Stimulated activated CD4-positive, alpha-beta T cell treated with anti-CD3 and anti-CD28 coated beads, Interleukin-1b, Interleukin-23, amount 100 ng/mL, for 48 hours (primary cell): Measurements from ENCODE around the gene REPS2.
A peak's percentile ranks its signal among the peaks of the same experiment; 100 is the strongest.

Experiments
- DNase-seq: peaks from one replicate; pipeline ENCODE4 v3.0.0-alpha.2; 2020

REPS2 gene

DNA sequence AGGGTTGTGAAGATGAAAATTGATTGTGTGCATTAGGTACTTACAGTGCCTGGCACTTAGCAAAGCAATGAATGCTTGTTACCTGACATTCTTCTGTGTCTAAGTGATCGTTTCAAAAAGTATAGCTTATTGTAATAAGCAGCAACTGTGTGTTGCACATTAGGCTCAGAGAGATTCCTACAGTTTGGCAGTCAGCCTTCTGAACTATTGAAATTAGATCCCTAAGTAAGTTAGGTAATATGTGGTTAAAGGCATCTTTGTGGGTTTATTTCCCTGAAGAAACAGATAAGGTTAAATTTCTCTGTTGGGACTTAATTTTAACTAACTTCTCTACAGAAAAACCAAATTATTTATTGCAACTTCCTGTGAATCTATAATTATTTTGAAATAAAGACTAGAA is 93.4 kb downstream of the REPS2 start:
- DNase-seq: no peak

DNA sequence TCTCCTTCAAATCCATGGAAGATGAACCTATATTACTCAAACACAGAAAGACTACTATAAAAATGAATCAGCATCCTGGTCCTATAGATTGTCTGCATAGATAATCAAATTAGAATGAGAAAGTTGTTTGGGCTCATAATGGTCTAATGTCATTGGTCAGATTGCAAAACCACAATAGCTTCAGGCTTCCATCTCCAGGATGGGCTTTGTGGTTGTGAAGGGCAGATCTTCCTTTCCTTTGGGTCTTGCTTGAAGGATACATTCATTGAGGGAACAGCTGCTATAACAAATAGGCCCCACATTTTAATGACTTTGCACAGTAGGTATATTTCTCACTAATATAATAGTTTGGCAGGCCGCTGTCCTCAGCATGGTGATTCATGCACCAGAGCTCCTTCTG is 94.3 kb downstream of the REPS2 start:
- DNase-seq: no peak

DNA sequence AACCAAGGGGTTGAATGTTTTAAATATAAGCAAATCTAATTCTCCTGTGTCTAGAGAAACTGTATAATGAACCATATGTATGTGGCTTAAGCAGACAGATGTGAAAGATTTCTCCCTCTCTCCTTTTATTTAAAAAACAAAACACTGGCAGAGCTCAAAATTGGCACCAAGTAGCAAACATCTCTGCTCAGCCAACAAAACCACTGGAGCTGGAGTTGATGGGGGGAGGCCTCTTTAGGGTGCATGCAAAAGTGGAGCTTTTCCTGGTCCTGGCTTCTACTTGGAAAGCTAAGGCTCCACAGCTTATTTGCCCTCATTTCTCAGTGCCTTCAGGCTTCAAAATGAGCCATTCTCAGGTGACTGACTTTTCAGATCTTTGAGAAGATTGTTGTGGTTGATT is 95.6 kb downstream of the REPS2 start:
- no peak for DNase-seq

DNA sequence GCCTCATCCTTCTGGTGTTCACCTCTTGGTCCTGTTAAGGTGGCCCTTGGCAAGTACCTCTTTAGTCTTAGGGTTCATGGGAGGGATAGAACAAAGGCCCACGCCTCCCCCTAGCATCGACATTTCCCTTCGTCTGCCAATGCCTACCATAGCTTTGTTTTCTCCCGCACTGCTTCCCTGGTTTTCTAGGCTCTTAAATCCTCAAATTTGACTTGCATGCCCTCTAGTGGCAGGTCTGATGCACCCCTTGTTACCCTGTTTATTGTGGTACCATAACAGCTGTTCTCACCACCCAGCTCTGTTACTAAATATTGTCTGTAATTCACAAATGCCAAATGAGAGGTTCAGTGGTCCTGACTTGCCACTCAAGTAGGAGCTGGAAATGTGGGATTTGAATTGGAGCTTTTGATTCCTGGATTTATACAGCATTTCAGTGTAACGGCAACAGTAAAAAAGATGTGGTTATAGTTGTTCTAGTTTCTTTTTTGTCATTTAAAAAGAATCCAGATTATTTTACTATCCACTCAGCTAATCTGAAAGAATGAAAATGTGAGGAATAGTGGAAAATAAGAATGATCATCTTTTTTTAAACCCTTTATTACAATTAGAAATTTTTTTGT is 100.1 kb downstream of the REPS2 start:
- DNase-seq: peak; percentile 25

DNA sequence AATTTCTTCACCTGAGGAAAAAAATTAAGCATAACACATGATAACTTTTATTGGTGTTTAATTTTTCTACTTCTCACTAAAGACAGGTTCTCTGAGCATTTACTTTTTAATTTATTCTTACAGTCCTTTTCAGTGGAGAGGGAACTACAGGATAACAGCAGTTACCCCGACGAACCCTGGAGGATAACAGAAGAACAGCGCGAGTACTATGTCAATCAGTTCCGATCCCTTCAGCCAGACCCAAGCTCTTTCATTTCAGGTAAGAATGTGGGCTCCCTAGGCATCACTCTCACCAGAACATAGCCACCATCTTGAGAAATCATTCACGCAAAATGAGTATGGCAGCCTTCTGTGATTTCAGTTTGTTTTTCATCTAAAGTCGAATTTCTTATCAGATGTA is 100.8 kb downstream of the REPS2 start:
- DNase-seq: no peak

DNA sequence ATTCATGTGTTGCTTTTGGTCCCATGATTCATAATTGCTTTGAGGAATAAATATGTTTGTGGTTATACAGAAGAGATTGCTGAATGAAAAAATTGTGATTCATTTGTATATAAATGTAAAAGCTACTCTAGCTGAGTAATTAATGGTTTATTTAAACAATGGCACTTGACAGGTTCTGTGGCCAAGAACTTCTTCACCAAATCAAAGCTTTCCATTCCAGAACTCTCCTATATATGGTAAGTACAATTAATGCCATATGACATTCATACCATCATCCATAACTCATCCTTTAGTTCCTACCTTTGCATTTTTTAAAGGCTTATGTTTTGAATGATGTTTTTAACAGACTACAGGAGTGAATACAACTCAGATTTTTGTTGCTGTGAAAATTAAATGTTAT is 105.8 kb downstream of the REPS2 start:
- no peak for DNase-seq

DNA sequence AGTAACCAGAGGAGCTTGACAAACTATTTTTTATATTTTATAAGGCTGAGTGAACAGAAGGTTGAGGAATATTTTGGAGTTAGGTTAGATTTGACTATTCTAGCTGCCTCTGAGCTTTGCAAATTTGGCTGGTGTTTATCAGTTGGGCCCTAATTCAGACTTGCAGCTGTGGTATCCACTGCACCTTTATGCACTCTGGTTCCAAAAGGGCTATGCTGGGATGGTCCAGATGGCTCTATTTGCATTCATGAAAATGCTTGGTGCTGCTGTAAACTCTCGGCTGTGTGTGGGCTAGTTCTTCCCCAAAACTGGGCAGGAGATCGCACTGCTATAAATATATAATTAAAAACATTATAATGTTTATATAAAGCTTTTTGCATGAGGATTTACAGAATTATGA is 106.3 kb downstream of the REPS2 start:
- DNase-seq: no peak

DNA sequence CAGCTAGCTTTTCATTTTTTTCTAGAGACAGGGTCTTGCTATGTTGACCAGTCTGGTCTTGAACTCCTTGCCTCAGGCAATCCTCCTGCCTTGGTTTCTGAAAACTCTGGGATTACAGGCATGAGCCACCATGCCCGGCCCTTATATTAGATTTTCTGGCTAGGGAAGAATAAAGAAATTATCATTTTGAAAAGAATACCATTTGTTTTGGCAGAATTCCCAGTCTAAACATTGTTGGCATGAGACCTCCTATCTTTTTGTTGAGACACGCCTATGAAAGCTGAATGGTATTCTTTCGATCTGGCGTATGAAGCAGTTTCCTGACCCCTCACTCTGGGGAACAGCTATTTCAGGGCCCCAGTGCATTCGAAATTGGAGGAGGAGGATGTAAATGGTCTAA is 107.0 kb downstream of the REPS2 start:
- DNase-seq: no peak

DNA sequence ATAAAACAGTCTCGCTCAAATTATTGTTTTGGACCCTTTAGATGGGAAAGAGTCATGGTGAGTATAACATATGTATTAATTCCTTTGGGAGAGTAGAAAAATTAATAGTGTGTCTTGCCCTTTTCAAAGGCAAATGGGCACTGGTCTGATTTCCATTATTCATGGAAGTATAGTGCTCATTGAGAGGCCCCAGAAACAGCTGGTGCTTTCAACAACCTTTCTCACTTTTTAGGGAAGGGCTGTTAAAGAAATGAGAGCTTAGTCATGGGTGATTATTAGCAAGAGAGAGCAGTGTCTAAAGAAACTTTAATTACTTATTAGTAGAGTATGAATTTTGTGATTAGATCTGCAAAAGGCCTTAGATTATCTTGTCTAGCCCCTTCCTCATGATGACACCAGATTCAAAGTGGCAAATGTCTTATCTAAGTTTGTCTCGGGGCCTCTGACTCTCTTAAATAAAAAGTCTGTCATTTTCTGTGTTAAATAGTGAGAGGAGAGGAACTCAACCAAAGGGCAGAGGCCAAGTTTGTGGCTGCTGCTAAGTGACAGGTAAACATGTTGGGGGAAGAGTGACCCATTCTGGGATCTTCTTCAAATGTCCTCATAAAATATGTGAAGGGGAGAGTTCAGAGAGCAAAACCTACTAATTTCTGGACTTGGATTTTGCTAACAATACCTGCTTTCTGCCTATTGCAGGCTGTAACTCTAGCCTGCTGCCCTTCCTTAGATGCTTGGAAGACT is 110.6 kb downstream of the REPS2 start:
- no peak for DNase-seq

DNA sequence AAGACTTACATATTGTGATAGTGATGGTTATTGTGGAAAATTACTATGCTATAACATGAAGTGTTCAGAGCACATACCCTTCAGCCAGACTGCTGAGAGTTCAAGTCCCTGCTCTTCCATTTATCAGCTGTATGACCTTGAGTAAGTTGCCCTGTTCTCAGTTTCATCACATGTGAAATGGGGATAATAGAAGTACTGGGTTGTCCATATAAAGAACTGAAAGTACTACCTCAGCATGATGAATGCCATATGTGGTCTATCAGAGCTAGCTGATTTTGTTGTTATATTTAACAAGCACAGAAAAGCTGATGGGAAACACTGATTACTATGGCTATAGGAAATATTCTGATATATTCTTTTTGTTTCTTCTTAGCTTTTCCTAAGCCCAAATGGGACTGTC is 115.6 kb downstream of the REPS2 start:
- no peak for DNase-seq

DNA sequence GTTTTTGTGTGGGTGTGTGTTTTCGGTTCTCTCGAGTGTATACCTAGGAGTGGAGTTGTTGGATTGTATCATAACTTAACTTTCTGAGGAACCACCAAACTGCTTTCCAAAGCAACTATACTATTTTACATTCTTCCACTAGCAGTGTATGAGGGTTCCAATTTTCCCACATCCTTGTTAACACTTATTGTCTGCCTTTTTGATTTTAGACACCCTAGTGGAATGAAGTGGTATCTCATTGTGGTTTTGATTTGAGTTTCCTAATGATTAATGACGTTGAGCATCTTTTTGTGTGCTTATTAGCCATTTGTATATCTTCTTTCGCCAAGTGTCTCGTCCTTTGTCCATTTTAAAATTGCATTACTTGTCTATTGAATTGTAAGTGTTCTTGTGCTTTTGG is 118.6 kb downstream of the REPS2 start:
- DNase-seq: no peak

DNA sequence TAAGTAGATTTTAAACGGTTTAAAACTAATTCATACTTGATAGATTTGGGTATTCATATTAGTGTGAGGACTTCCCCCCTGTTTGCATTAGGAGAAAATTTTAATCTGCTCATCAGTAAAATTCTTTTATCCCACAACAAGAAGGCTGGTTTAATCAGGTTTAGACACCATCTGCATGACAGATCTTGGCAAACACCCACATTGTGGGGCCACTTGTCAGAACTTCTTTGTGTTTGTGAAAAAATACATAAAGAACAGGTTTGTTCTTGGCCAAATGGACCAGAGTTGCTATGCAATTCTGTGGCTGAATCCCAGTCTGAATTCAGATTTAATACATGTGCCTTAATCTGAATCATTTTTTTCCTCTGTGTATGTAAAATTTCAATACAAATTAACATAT is 121.1 kb downstream of the REPS2 start:
- DNase-seq: no peak

DNA sequence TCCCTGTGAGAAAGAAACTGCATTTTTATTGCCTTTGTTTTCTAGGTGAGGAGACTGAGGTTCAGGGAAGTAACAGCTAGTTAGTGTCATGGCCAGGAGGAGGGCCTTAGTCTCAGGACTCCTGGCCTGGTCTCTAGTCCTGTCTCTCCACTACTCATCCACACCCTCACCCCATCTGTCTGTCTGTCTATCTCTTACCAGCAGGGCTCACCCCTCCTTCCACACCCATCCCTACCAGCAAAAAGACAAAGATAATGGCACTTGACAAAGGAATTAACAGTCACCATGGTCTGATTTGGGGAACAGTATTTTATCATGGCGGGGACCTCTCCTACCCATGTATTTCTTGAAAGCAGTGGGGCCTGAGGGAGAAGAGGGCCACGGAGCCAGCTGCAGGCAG is 125.8 kb downstream of the REPS2 start:
- no peak for DNase-seq

DNA sequence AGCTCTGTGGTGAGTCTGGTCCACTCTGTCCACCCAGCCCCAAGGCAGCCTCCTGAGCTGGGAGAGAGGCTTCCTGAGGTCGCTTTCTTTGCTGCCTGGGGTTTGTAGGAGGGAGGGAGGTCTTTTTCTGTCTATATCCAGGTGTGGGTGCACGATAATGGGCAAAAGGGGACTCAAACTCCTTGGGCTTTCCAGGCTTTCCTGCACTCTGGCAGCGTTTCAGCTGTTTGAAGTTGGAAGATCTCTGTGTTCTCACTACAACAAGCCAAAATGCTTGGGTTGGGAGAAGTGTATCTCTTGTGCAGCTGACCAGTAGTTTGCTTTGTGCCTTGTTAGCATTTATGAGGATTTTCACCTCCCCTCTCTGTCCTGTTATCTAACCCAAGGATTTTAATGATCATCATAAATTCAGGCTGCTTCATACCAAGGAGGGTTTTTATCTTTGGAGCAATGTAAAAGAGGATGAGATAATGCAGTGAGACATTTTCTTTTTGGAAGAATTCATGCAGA is 126.3 kb downstream of the REPS2 start:
- no peak for DNase-seq

DNA sequence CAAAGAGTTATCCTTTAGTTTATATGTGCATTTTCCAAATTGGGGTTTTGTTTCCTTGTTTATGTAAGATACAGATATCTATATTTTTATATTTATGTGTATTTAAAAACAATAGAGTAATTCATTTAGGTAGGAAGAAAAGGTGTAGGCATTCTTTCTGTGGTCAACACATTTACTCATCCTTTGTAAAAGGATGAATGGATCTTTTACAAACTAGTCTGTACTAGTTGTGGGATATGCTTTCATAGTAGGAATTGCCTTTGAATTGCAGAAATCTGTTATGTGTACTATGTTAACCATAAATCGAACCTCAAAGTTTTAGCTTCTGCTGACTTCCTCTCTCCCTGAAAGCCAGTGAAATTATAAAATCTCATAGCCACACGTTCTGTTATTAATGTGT is 128.5 kb downstream of the REPS2 start:
- no peak for DNase-seq

DNA sequence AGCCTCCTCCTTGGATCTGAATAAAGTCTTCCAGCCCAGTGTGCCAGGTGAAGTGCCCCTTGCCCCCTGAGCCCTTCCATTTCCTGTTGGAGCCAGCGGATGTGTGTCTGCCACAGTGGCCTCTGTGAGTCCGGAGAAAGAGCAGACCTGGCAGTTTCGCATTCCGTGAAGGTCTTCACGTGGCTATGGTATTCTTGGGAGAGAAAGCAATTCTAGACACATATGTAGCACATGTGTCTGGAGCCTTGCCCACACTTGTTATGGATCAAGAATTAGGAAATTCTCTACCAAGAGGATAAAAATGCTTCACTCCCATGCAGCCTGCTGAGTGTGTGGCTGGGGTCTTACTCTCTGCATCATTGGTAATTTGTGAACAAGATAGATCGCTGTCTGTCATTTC is 130.9 kb downstream of the REPS2 start:
- DNase-seq: no peak

DNA sequence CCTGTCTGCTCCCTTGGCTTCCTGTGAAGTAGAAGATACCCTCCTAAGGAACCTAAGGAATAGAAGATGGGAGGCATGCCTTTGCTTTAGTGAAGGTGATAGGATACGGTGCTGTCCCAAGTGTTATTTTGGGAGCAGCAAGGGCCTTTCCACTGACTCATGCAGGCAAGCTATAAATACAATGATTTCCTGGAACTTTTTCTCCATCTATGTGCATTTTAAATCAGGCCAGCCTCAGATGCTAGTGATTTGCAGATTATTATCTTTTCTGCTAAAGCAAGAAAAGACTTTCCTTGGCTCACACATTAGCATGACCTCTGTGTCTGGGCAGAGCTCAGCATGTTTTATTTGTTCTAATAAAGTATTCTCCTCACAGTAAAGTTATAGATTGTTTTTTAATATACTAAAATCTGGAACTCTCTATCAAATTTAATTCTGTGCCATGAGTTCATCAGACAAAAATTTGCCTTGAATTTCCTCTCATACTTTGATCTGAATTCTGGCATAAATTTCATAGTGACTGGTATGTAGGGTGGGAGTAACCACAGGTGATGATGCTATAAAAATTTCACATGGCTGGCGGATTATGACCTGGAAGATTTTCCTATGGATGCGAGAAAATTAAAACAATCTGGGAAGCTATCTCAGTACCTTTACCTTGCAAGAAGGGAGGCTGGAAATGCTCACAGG is 131.7 kb downstream of the REPS2 start:
- no peak for DNase-seq

DNA sequence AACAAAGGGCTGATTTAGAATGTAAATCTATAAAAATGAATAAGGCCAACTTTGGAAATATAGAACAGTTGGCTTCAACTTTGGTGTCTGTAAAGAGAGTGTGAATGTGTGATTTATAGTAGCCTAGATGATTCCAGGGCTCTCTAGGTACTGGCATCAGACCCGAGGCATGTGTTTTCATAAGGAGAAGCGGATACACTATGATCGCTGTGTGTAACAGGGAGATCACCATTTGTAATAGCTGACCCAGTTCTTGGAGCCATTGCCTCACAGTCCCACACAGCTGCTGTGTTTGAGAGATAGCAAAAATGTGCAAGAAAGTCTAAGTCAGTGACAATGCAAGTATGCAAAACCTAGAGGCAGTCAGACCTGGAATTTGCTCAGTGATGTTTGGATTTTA is 135.1 kb downstream of the REPS2 start:
- no peak for DNase-seq

DNA sequence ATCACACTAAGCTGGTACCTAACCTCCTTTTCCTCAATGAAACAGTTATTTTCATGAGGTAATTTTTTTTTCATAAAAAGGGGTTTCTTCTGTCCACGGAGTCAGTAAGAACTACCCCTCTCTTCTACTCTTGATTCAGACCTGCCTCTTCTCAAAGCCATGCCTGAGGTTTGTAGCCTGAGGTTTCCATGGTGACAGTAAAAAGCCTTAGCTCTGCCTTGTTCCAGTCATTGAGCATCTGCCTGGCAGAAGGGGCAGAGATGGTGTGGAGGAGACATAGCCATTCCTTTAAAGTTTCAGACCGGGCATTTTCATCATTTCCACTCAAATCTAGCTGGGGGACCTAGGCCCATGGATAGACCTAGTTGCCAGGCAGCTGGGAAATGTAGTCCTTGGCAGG is 135.5 kb downstream of the REPS2 start:
- DNase-seq: no peak

DNA sequence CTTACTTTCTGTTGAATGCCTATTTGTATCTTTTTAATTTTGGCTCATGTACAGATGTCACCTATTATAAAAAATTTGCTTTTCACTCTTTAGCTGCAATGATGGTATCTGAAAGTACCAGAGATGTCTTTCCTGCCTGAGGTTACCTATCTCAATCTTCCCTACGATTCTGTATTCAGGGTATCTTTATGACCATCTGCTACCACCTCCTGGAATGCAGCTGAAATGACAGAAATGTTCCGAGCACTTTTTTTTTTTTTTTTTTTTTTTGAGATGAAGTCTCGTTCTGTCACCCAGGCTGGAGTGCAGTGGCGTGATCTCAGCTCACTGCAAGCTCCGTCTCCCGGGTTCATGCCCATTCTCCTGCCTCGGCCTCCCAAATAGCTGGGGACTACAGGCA is 136.4 kb downstream of the REPS2 start:
- no peak for DNase-seq

DNA sequence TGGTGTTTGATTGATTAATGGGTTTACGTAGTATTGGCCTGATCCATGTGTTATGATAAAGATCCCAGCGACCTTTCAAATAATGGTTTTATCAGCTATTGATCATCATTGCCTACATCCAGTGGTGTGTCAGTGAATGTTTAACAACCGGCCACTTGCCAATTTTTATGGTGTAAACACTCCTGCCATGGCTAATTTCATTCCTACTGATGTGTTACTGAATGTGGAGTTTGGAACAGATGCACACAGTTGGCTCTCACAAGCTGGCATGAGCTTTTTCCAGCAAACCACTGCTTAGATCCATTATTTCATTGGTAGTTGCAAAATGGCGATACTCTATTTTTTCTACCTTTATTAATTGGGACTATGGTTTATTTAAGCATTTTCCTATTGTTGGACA is 139.9 kb downstream of the REPS2 start:
- DNase-seq: no peak

DNA sequence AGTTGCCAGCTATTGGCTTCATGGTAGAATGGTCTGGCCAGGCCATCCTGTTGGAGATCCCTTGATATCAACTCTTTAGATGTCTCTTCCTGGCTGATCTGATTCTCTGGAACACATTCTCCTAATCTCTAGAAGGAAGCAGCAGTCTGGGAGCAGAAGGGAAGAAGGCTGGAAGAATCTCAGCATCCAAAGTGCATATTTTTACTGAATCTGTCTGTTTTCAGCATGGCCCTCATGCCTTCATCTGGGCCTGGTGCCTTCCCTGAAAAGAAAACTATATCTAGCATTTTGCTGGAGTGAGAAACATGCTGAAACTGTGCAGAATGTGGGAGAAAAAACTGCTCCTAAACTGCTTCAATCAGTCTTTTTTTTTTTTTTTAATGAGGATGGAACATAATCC is 148.7 kb downstream of the REPS2 start:
- no peak for DNase-seq

DNA sequence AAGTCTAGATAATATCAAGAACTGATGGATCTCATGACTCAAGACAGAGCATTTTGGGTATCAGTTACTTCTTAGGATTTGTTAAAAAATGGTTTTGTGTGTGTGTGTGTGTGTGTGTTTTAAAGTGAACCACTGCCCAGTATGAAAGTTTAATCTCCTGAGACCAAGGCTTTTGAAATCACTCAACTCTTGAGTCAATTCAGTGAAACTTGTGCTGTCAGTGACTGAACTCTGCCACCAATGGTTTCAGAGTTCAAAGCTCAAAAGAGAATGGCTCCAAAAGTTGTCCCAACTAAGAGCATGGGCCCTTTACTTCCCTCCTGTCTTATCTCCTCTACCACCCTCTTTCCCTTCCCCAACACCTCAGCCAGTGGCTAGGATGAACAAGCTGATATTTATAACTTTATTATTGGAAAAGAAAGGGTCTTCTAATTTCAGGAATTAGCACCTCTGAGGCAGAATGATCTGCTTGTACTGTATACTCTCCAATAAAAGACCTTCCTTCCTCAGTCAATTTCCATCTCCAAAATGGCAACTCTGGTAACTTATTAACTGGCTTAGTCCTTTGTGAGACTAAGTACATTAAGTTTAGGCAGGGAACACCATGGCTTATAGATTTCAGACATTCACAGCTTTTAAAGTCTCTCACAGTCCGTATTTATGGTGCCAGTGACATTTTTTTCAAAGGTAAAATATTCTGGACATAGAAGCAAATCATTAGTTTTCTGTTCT is 152.2 kb downstream of the REPS2 start:
- no peak for DNase-seq

DNA sequence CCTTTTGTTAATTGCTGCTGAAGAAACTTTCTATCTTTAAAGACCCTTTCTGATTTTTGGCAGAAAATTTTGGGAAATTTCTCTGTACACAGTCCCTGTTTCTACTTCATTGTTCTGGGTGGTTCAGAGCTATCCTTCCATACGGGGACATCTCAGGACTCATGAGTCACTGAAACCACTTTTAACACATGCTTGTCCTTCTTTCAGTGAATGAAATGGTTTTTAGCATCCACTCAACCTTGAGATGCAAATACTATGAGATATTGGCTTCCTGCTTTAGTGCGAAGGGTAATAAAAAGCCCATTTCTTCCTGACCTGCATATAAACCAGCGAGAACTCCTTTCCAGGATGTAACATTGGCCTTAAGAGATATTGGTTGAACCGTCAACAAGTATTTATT is 158.0 kb downstream of the REPS2 start:
- DNase-seq: no peak
